Peyer's patch (tissue), 4 donors: ENCODE measurements around the gene FGR. TPM values are rescaled to one million over a fixed set of nuclear protein-coding genes. Genes with fewer than 3 reads are reported as not detected.

ENCODE experiments used
- DNase-seq, 3 donors: peaks; one replicate each; pipeline ENCODE4 v3.0.0-alpha.2; 2017 to 2019
- H3K27ac ChIP-seq, 4 donors: fragments of 200-600 bp; sonication (generic); one replicate each; pipeline ENCODE4 v1.5.1; 2016 to 2019
- H3K27me3 ChIP-seq, 2 donors: fragments of 200-600 bp; sonication (generic); one replicate each; pipeline ENCODE4 v1.5.1; 2019
- H3K36me3 ChIP-seq, 3 donors: fragments of 200-600 bp; sonication (generic); one replicate each; pipeline ENCODE4 v1.5.1; 2016 to 2019
- H3K4me1 ChIP-seq, 4 donors: fragments of 200-600 bp; sonication (generic); one replicate each; pipeline ENCODE4 v1.5.1; 2016 to 2019
- H3K4me3 ChIP-seq, 4 donors: fragments of 200-600 bp; sonication (generic); 1 replicate in 3 of 4; 2 replicates in 1 of 4; pipeline ENCODE4 v1.5.1; 2016 to 2019; ENCODE audit warnings: mild to moderate bottlenecking in 1 of 4
- H3K9me3 ChIP-seq, 4 donors: fragments of 200-600 bp; sonication (generic); one replicate each; pipeline ENCODE4 v1.5.1; 2016 to 2019; ENCODE audit warnings: mild to moderate bottlenecking in 1 of 4
- CTCF ChIP-seq, 6 experiments: fragments of 450-650 bp in 4 of 6; fragments of 200-600 bp in 2 of 6; sonication (generic) in 1 of 6; IDR thresholded peaks; one replicate each; pipeline ENCODE4 v1.5.1; 2017 to 2019; ENCODE audit warnings: antibody characterized with exemption in 6 of 6, mild to moderate bottlenecking in 3 of 6, moderate library complexity in 1 of 6
- POLR2A ChIP-seq, 2 donors: fragments of 450-650 bp; IDR thresholded peaks; one replicate each; pipeline ENCODE4 v1.5.1; 2017; ENCODE audit warnings: antibody characterized with exemption in 2 of 2, mild to moderate bottlenecking in 2 of 2, moderate library complexity in 2 of 2
- total RNA-seq, 4 donors: library from RNA; depleted of rRNA; stranded (reverse); fragments of >200 nt; gene quantifications; one replicate each; pipeline ENCODE4 v1.1.0, GENCODE V29; 2016

FGR gene
- total RNA-seq, 4 donors from 2014 or later = 1.1 to 38.8 (median 4.7) TPM

- peaks cover 0 to 99% (median 4%) of the 10 kb centered on the region in 4 donors for H3K4me1 ChIP-seq
Measured at GRCh38 chr1:27593678-27594563, 41.1 kb downstream of the FGR start.

DNA sequence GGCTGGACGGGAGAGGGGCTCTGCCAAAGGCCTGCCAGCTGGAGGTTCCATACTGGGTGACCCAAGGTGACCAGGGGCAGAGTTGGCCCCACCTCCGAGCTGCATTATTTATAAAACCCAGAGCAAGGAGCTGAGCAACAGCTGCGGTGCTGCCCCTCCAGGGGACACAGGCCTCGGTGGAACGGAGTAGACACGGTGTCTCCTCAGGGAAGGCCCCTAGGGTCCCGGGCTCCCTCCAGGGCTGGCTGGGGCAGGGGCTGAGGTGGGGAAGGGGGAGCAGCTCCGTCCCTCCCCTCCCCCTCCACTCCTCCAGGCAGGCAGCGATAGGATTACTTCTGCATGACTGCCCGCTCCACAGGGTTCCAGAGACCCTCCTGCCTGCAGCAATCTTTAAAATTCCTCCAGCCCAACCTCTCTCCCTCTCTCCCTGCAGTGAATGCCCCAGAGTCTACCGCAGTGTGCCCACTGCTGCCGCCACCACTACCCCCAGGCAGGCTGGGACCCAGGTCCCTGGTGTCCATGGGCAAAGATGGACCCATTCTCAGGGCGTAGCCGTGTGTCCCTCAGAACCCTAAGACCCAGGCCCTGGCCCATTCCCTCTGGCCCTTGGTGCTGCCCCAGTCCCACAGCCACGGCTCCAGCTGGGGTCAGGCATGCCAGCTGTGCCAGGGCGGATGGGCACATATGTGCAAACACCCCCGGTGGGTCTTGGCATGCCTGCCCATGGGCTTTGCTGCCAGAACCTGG lies 41.9 kb downstream of the FGR start:
- Histone ChIP-seq H3K27me3 (no peaks in the 10 kb centered on the region), H3K4me1 (peaks cover 0 to 92% (median 2%) of the 10 kb centered on the region in 4 donors), H3K27ac (peak overlapping the region in 1 of 4 donors; percentile 17), H3K4me3 (no peak overlapping the region), H3K36me3 (no peaks in the 10 kb centered on the region), H3K9me3 (no peaks in the 10 kb centered on the region)
- no peak for DNase-seq
- no peak for TF ChIP-seq CTCF (IDR thresholded peaks at IDR 0.05)
- TF ChIP-seq POLR2A (IDR thresholded peaks at IDR 0.05) = no peak

More at GRCh38 chr1:27593678-27594563, 41.1 kb downstream of the FGR start:
- Histone ChIP-seq H3K27me3 (no peaks in the 10 kb centered on the region), H3K27ac (no peak overlapping the region), H3K4me3 (no peak overlapping the region), H3K9me3 (no peaks in the 10 kb centered on the region), H3K36me3 (no peaks in the 10 kb centered on the region)
- no peak for TF ChIP-seq CTCF (IDR thresholded peaks at IDR 0.05)
- no peak for TF ChIP-seq POLR2A (IDR thresholded peaks at IDR 0.05)
- DNase-seq = no peak

DNA sequence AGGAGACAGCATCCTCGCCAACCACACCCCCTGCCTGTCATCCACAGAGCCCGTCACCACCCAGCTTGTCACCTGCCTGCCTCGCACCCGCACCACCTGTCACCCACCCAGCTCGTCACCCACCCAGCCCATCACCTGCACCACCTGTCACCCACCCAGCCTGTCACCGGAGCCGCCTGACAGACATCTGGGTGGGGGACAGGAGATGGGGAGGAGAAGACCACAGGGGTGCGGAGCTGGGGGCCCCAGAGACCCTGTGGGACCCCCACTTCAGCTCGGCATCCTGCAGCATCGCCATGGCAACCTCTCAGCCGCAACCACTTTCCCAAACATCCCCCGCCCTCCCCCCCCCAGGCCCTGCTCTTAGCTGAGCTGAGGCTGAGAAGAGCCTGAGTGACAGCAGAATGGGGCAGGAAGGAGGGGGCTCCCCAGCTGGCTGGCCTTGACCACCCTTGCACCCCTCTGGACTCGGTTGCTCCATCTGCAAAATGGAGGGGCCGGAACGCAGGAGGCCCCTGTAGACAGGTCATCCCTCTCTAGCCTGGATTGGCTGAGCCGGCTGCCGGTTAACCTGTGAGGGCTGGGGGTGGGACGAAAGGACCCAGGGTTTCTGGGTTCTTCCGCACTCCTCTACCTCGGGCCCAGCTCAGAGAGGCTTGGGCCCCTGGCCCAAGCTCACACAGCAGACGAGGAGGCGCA lies 42.6 kb downstream of the FGR start:
- no peaks in the 10 kb centered on the region for H3K36me3 ChIP-seq
- peak overlapping the region in 1 of 4 donors; percentile 17 for H3K27ac ChIP-seq
- no peaks in the 10 kb centered on the region for H3K9me3 ChIP-seq
- H3K27me3 ChIP-seq = no peaks in the 10 kb centered on the region
- H3K4me3 ChIP-seq = no peak overlapping the region
- no peak for TF ChIP-seq POLR2A (IDR thresholded peaks at IDR 0.05)
- TF ChIP-seq CTCF (IDR thresholded peaks at IDR 0.05) = no peak
- no peak for DNase-seq
- H3K4me1 ChIP-seq = peaks cover 0 to 84% (median 2%) of the 10 kb centered on the region in 4 donors

DNA sequence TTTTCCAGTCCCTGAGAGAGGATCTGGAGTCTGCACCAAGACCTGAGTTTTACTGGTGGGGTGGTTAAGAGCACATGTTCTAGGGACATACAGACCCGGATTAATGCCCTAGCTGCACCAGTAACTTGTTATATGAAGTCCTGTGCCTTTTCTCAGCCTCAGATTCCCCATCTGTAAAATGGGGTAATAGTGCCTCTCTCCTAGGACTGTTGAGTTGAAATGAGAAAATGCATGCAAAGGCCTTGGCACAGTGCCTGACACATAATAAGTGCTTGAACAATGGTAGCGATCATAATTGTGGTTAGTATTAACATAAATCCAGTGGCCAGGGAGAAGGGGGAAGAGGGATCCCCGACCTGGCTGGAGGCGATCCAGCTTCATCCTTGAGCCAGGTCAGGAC lies 43.4 kb downstream of the FGR start:
- no peak for DNase-seq
- Histone ChIP-seq H3K27ac (peak overlapping the region in 1 of 4 donors; percentile 0), H3K27me3 (no peaks in the 10 kb centered on the region), H3K4me1 (peaks cover 0 to 77% (median 2%) of the 10 kb centered on the region in 4 donors), H3K4me3 (no peak overlapping the region), H3K36me3 (no peaks in the 10 kb centered on the region), H3K9me3 (no peaks in the 10 kb centered on the region)
- TF ChIP-seq POLR2A (IDR thresholded peaks at IDR 0.05) (no peak), CTCF (IDR thresholded peaks at IDR 0.05) (no peak)

DNA sequence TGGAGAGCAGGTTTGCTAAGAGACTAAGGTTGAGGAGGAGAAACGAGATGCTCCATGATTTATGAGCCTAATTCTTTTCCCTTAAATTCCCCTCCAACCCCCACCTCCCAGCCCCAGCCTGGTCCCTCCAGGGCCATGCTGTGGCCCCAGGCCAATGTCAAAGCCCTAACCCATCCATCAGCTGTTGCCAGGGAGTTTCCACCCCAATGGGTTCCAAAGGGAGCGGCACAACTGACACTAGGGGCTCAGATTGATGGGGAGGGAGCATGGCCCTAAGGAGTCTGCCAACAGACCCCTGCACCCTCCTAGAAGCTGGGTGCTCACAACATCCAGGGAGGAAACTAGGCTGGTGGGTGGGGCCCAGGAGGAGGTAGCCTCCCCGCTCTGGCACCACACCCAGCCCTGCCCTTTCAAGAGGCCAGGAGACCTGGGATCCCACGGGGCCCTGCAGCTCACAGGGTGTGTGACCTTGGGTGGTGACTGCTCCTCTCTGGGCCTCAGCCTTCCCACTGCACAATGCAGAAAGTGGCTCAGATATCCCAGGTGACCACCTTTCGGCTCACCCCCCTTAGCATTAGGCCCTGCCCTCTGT lies 44.0 kb downstream of the FGR start:
- DNase-seq = no peak
- Histone ChIP-seq H3K4me1 (peaks cover 0 to 71% (median 2%) of the 10 kb centered on the region in 4 donors), H3K27me3 (no peaks in the 10 kb centered on the region), H3K9me3 (no peaks in the 10 kb centered on the region), H3K27ac (peak overlapping the region in 2 of 4 donors; percentile 0 to 59), H3K4me3 (no peak overlapping the region), H3K36me3 (no peaks in the 10 kb centered on the region)
- TF ChIP-seq POLR2A (IDR thresholded peaks at IDR 0.05) (no peak), CTCF (IDR thresholded peaks at IDR 0.05) (no peak)
